ENCODE measurements around the gene FAM135A. TPM values are rescaled to one million over a fixed set of nuclear protein-coding genes. Genes with fewer than 3 reads are reported as not detected.
A peak's percentile ranks its signal among the peaks of the same experiment; 100 is the strongest.

Gene FAM135A
- total RNA-seq (2016; rRNA removed; fragmentation: Illumina TruSeq; extraction: Trizol) (26.9 and 32.9 TPM in 2 replicates), polyA plus RNA-seq (2011; rRNA removed) (24.3 and 31.5 TPM in 2 replicates), polyA minus RNA-seq (2011; rRNA and poly(A)+ RNA removed; ENCODE audit: low replicate concordance) (10.7 and 43.1 TPM in 2 replicates), Bru-seq, nascent RNA (percentile 90 among the genes with signal in this experiment), BruChase-seq, experiment 1, labeled RNA remaining after a 6-hour chase (percentile 81 among the genes with signal in this experiment), BruChase-seq, experiment 2, labeled RNA remaining after a 2-hour chase (percentile 87 among the genes with signal in this experiment)
- 17.8 and 19.2 TPM in 2 replicates for total RNA-seq (2016; cell fraction: cytosol; rRNA removed; fragmentation: Illumina TruSeq; extraction: Trizol; ENCODE audit: low read depth)
- total RNA-seq (2016; cell fraction: insoluble cytoplasmic fraction; rRNA removed; fragmentation: Illumina TruSeq; extraction: Trizol): 24.5 and 33.7 TPM in 2 replicates
- 22.1 and 25.4 TPM in 2 replicates for total RNA-seq (2016; cell fraction: membrane; rRNA removed; fragmentation: Illumina TruSeq; extraction: Trizol)
- 40.9 and 41.2 TPM in 2 replicates for total RNA-seq (2016; cell fraction: nucleus; rRNA removed; fragmentation: Illumina TruSeq; extraction: Trizol)
- polyA plus RNA-seq (2011; cell fraction: cytosol; rRNA removed): 10.3 and 14.3 TPM in 2 replicates
- 19.3 and 22.2 TPM in 2 replicates for polyA plus RNA-seq (2011; cell fraction: nucleus; rRNA removed)
- 12.7 and 14.8 TPM in 2 replicates for polyA plus RNA-seq (2012)
- 2.7 and 3.1 TPM in 2 replicates for polyA plus RNA-seq (2016; cell fraction: cytosol; fragmentation: Illumina TruSeq; extraction: Trizol; ENCODE audit: low read depth)
- 23.1 and 24.1 TPM in 2 replicates for polyA plus RNA-seq (2016; cell fraction: insoluble cytoplasmic fraction; fragmentation: Illumina TruSeq; extraction: Trizol; ENCODE audit: low read depth)
- polyA plus RNA-seq (2016; cell fraction: membrane; fragmentation: Illumina TruSeq; extraction: Trizol; ENCODE audit: low read depth): 6.4 and 6.7 TPM in 2 replicates
- 21.1 and 25.9 TPM in 2 replicates for polyA plus RNA-seq (2016; cell fraction: nucleus; fragmentation: Illumina TruSeq; extraction: Trizol; ENCODE audit: insufficient read depth, low read depth)
- polyA minus RNA-seq (2011; cell fraction: cytosol; rRNA and poly(A)+ RNA removed): 26.6 and 32.6 TPM in 2 replicates
- 173 and 226 TPM in 2 replicates for polyA minus RNA-seq (2011; cell fraction: nucleus; rRNA and poly(A)+ RNA removed)
- long read RNA-seq, experiment 1, partial matches to known transcripts: 3 of 6 reads
- long read RNA-seq, experiment 1, other reads (novel, unspliced or antisense): 2 of 6 reads
- long read RNA-seq, experiment 2, partial matches to known transcripts: 27 of 31 reads
- long read RNA-seq, experiment 2, other reads (novel, unspliced or antisense): 4 of 31 reads

DNA sequence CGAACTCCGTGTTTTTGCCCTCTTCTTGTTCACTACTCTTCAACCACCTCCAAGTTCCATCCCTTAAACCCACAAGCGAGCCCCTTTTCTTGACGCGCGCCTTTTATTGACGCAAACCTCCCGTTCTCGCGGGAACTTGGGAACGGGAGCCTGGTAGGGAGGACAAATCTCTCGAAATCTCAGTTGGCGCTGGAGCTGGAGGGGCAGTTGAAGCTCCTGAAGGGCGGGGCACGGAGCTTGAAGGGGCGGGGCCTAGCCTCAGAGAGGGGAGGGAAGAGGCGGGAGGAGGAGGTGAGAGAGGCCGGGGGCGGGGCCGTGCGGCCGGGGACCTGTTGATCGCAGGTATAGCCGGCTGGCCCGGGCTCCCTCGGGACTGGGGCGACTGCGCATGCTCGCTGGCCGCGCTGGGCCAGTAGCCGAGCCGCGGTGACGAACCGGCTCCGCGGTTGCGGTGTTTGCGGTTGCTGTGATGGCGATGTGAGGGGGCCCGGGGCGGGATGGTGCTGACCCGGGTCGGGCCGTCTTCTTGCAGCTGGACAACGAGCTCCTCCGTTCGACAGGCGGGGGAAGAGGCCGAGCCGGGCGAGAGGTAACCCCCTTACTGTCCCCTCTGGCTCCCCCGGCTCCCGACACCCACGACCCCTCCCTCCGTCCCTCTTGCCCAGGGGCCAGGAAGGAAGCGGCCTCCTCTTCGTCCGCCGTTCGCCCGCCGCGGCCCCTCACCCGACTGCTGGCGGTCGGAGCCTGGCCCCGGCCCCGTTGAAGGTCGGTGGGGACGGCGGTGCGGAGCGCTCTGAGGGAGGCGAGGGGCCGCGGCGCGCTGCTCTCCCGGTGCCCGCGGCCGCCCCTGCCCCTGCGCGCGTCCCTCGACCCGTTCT is at the start of gene FAM135A:
TSS of gene FAM135A (plus strand) at position 395 of the 878 bp plus-strand sequence. CDS start 14,835 bp downstream, outside the sequence.
- peaks cover 37% of the 10 kb centered on the region for H3K79me2 ChIP-seq (ENCODE audit: insufficient read depth, low read length)
- H3K27ac ChIP-seq (ENCODE audit: extremely low read length, insufficient read depth, low read length): peak within 1 kb of the TSS; percentile 72
- peak within 1 kb of the TSS; percentile 87 for H3K9ac ChIP-seq (ENCODE audit: insufficient read depth, low read depth, low read length)
- 2% methylated on average over 31 of the region's 89 CpGs for WGBS (ENCODE audit: low lambda C conversion rate)
- ATAC-seq (peak; percentile 95), FAIRE-seq (peak; percentile 74), DNase-seq (ENCODE audit: low spot score) (peak; percentile 97)
- peaks cover 40% of the 10 kb centered on the region for H3K4me1 ChIP-seq (ENCODE audit: insufficient read depth, low read length)
- no peaks in the 10 kb centered on the region for H3K9me3 ChIP-seq (ENCODE audit: low read length)
- no peaks in the 10 kb centered on the region; a peak in 1 of 5 replicates for H3K27me3 ChIP-seq (ENCODE audit: control insufficient read depth in 1 of 2, insufficient read depth in 2 of 2, low read length in 2 of 2)
- H4K20me1 ChIP-seq (ENCODE audit: insufficient read depth, low read length): no peaks in the 10 kb centered on the region
- intact Hi-C loops (cut with micrococcal nuclease; ENCODE audit: unreplicated experiment) (loop anchor here (1.0 kb wide), 2 partner anchors 13 to 14 kb away; no protein-coding TSS in a partner anchor), in situ Hi-C loops (cut with HindIII; ENCODE audit: extremely low pct_ligation_motif_present, low pct_unique_long_range_greater_than_20kb) (no loop called here)
- ChIA-PET POLR2A (interaction anchor here (0.7 to 4.0 kb wide), 23 partner anchors 11 to 426 kb away, joined by 3 to 75 read pairs (median 4); partner anchors contain the start of genes SDHAF4 and SMAP1), CTCF (ENCODE audit: low intra/inter-chr PET ratio, low total read pairs) (no interaction called here)
- H3K4me3 ChIP-seq (replicated peaks in 1 of 3; ENCODE audit: insufficient read depth in 1 of 3, low read depth in 2 of 3, low read length in 3 of 3): peak within 1 kb of the TSS; percentile 90 to 100 (median 94)
- H2AFZ ChIP-seq (ENCODE audit: low read length): no peak within 1 kb of the TSS
- BruUV-seq (replicated peaks): no TSS peak
- H3K36me3 ChIP-seq (replicated peaks in 1 of 2; ENCODE audit: control insufficient read depth in 1 of 2, insufficient read depth in 2 of 2, low read length in 2 of 2): peaks cover 0 to 9% of the 10 kb centered on the region in 2 experiments; a peak in 2 of 5 replicates
- peak within 1 kb of the TSS; percentile 75 for H3K4me2 ChIP-seq (ENCODE audit: low read depth, low read length)
- TF ChIP-seq, protein P1, sequence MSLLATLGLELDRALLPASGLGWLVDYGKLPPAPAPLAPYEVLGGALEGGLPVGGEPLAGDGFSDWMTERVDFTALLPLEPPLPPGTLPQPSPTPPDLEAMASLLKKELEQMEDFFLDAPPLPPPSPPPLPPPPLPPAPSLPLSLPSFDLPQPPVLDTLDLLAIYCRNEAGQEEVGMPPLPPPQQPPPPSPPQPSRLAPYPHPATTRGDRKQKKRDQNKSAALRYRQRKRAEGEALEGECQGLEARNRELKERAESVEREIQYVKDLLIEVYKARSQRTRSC (CRISPR knock-in tag; IDR thresholded peaks at IDR 0.05; ENCODE audit: low read depth): no peak
- TF ChIP-seq MTA1 (CRISPR knock-in tag; IDR thresholded peaks at IDR 0.05; ENCODE audit: borderline replicate concordance) (peak; percentile 39; the same call in 1 of the 2 replicates), FOSL2 (CRISPR knock-in tag; IDR thresholded peaks at IDR 0.05) (peak; percentile 29; the same call in 1 of the 2 replicates), ISL2 (CRISPR knock-in tag; IDR thresholded peaks at IDR 0.05) (peak; percentile 28; the same call in 1 of the 2 replicates), PHF21A (CRISPR knock-in tag; IDR thresholded peaks at IDR 0.05) (peak; percentile 49; the same call in 1 of the 2 replicates), SOX6 (IDR thresholded peaks at IDR 0.05) (no peak), SOX6 (CRISPR knock-in tag; IDR thresholded peaks at IDR 0.05) (peak; percentile 57), ZNF687 (CRISPR knock-in tag; IDR thresholded peaks at IDR 0.05) (peak; percentile 78)
- TF ChIP-seq, protein P2, sequence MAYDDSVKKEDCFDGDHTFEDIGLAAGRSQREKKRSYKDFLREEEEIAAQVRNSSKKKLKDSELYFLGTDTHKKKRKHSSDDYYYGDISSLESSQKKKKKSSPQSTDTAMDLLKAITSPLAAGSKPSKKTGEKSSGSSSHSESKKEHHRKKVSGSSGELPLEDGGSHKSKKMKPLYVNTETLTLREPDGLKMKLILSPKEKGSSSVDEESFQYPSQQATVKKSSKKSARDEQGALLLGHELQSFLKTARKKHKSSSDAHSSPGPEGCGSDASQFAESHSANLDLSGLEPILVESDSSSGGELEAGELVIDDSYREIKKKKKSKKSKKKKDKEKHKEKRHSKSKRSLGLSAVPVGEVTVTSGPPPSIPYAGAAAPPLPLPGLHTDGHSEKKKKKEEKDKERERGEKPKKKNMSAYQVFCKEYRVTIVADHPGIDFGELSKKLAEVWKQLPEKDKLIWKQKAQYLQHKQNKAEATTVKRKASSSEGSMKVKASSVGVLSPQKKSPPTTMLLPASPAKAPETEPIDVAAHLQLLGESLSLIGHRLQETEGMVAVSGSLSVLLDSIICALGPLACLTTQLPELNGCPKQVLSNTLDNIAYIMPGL (CRISPR knock-in tag; IDR thresholded peaks at IDR 0.05; ENCODE audit: borderline replicate concordance in 1 of 2, low read depth in 1 of 2): peak in 1 of 2 experiments; percentile 48; a peak in 2 of 4 replicates
